Activated naive CD8-positive, alpha-beta T cell treated with anti-CD3 and anti-CD28 coated beads, Interleukin-2, amount 50 U/mL, for 24 hours (primary cell): ENCODE results near the gene SRBD1.
A peak's percentile ranks its signal among the peaks of the same experiment; 100 is the strongest.

Experiments
- ATAC-seq: fragments of 150-1000 bp; cut with Tn5 transposase; one replicate; pipeline ENCODE4 v1.10.0; 2021
- DNase-seq: peaks from one replicate; pipeline ENCODE4 v3.0.0; 2021
- H3K27ac Mint-ChIP-seq: one replicate; pipeline ENCODE4 v1.8.0; 2021; ENCODE audit warnings: mild to moderate bottlenecking, mixed read lengths
- H3K27me3 Mint-ChIP-seq: one replicate; pipeline ENCODE4 v1.8.0; 2021; ENCODE audit warnings: mixed read lengths
- H3K36me3 Mint-ChIP-seq: one replicate; pipeline ENCODE4 v1.8.0; 2021; ENCODE audit warnings: low read depth, mixed read lengths
- H3K4me1 Mint-ChIP-seq: one replicate; pipeline ENCODE4 v1.8.0; 2021; ENCODE audit warnings: mixed read lengths
- H3K4me3 Mint-ChIP-seq: one replicate; pipeline ENCODE4 v1.8.0; 2021; ENCODE audit warnings: mild to moderate bottlenecking, moderate library complexity, mixed read lengths
- H3K9me3 Mint-ChIP-seq: one replicate; pipeline ENCODE4 v1.8.0; 2021; ENCODE audit warnings: mixed read lengths

Gene SRBD1

GRCh38 chr2:45611020-45611859, at the start of gene SRBD1:
SRBD1 (minus strand) TSS chr2:45611267; CDS start chr2:45605441, 5,826 bp downstream.
- peak within 1 kb of the TSS; percentile 95 for H3K27ac Mint-ChIP-seq
- peaks cover 29% of the 10 kb centered on the region for H3K4me1 Mint-ChIP-seq
- ATAC-seq, result peak; percentile 97
- H3K4me3 Mint-ChIP-seq, result peak within 1 kb of the TSS; percentile 95
- H3K9me3 Mint-ChIP-seq, result no peaks in the 10 kb centered on the region
- H3K36me3 Mint-ChIP-seq, result no peaks in the 10 kb centered on the region
- DNase-seq, result peak; percentile 98
- H3K27me3 Mint-ChIP-seq, result no peaks in the 10 kb centered on the region

- Mint-ChIP-seq H3K4me1 (peaks cover 31% of the 10 kb centered on the region), H3K36me3 (peaks cover 2% of the 10 kb centered on the region), H3K27ac (no peak overlapping the region), H3K4me3 (no peak overlapping the region), H3K9me3 (no peaks in the 10 kb centered on the region), H3K27me3 (peaks cover 6% of the 10 kb centered on the region)
- DNase-seq, result no peak
- no peak for ATAC-seq
Observed at GRCh38 chr2:45654250-45654649, 43.2 kb upstream of the SRBD1 start.

- peak overlapping the region; percentile 83 for H3K4me3 Mint-ChIP-seq
- H3K9me3 Mint-ChIP-seq, result no peaks in the 10 kb centered on the region
- peaks cover 32% of the 10 kb centered on the region for H3K4me1 Mint-ChIP-seq
- peaks cover 6% of the 10 kb centered on the region for H3K27me3 Mint-ChIP-seq
- H3K36me3 Mint-ChIP-seq, result peaks cover 2% of the 10 kb centered on the region
- ATAC-seq (no peak), DNase-seq (no peak)
- H3K27ac Mint-ChIP-seq, result no peak overlapping the region
Observed at GRCh38 chr2:45653122-45653913, 42.3 kb upstream of the SRBD1 start.

GRCh38 chr2:45652090-45653031, 41.3 kb upstream of the SRBD1 start:
- no peak for ATAC-seq
- H3K27me3 Mint-ChIP-seq, result peaks cover 6% of the 10 kb centered on the region
- H3K4me3 Mint-ChIP-seq, result peak overlapping the region; percentile 83
- no peaks in the 10 kb centered on the region for H3K9me3 Mint-ChIP-seq
- H3K36me3 Mint-ChIP-seq, result peaks cover 2% of the 10 kb centered on the region
- DNase-seq, result peak; percentile 34
- H3K27ac Mint-ChIP-seq, result peak overlapping the region; percentile 74
- H3K4me1 Mint-ChIP-seq, result peaks cover 32% of the 10 kb centered on the region

DNA sequence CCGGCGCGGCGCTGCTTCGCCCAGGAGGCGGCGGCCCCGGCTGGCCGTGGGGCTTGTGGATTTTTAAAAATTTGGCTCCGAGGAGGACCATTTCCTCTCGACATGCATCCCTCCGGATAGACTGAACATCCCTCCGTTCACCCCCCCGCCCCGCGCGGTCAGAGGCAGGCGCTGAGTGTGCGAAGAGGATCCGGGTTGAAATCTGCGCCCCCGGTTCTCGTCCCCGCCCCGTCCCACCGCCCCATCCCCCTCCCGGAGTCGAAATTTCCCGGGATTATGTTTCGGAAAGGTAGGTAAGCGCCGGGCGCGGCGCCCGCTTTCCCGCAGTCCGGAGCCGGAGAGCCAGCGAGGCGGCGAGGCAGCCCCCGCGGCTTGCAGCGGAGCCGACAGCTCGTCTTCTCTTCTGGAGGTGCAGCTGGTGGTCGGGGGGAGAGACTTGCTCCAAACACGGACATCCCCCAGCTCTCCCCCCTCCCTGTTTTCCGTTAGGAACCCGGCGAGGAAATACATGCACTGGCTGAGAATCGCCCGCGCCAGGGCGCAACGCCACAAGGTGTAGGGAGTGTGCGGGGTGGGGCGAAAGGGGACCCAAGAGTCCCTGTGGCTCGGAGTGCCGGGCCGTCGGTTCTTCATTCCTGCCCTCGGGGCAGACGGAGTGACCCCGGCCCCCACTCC, 40.5 kb upstream of the SRBD1 start, which contains the start of gene PRKCE:
PRKCE (plus strand) TSS at position 261 of the 675 bp plus-strand sequence.
- Mint-ChIP-seq H3K27me3 (peaks cover 6% of the 10 kb centered on the region), H3K27ac (peak within 1 kb of the TSS; percentile 98), H3K4me1 (peaks cover 32% of the 10 kb centered on the region), H3K36me3 (peaks cover 2% of the 10 kb centered on the region), H3K9me3 (no peaks in the 10 kb centered on the region), H3K4me3 (peak within 1 kb of the TSS; percentile 99)
- ATAC-seq, result peak; percentile 12
- DNase-seq, result peak; percentile 59

- Mint-ChIP-seq H3K4me1 (peaks cover 32% of the 10 kb centered on the region), H3K9me3 (no peaks in the 10 kb centered on the region), H3K4me3 (peak overlapping the region; percentile 99), H3K36me3 (peaks cover 2% of the 10 kb centered on the region), H3K27ac (peak overlapping the region; percentile 98), H3K27me3 (peaks cover 6% of the 10 kb centered on the region)
- ATAC-seq (peak; percentile 88), DNase-seq (peak; percentile 87)
Observed at GRCh38 chr2:45650851-45651414, 39.9 kb upstream of the SRBD1 start.

DNA sequence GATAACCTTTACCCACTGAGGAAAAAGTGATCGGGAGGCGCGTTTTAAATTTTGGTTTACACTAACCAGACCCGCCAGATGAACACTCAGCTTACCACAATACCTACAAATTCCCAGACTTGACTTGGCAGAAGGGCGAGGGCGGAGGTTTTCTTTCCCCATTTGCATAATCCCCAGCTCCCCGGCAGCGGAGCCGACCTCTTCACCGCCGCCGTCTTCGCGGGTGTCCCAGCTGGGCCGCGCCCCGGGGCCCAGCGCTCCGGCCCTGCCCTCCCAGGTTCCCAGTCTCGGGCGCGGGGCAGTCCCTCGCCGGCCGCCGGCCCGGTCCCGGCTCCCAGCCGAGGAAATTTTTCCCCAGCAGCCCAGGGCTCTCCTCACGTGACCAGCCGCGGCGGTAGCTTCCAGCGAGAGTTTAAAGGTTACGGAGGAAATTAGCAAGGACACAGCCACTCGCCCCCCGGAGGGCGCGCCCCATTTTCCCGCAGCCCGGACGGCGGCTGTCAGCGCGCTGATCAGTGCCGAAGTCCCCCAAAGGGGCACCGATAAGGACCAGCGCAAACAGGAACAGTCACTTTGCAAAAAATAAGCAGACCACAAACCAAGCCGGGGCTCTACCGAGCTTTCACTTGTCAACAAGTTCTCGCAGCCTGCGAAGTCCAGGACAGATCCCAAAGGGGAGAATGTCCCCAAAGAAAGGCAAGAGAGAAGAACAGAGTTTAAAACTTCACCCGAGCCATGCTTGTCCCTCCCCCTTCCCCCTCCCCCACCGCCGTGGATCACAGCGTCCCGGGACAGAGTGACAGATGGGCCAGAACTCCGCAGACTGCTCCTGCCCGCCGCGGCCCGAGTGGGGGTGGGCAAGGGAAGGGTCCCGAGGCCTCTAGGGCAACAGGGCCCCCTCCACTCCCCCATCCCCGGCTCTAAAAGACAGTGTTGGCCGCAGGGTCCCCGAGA, 39.1 kb upstream of the SRBD1 start:
- peak; percentile 30 for ATAC-seq
- DNase-seq, result peak; percentile 61

GRCh38 chr2:45649462-45649857, 38.4 kb upstream of the SRBD1 start:
- Mint-ChIP-seq H3K4me1 (peaks cover 31% of the 10 kb centered on the region), H3K4me3 (peak overlapping the region; percentile 99), H3K9me3 (no peaks in the 10 kb centered on the region), H3K27ac (peak overlapping the region; percentile 18), H3K36me3 (peaks cover 2% of the 10 kb centered on the region), H3K27me3 (peaks cover 6% of the 10 kb centered on the region)
- no peak for DNase-seq
- ATAC-seq, result no peak

More for the DNA sequence above, 39.1 kb upstream of the SRBD1 start:
- Mint-ChIP-seq H3K36me3 (peaks cover 2% of the 10 kb centered on the region), H3K9me3 (no peaks in the 10 kb centered on the region), H3K27ac (peak overlapping the region; percentile 82), H3K27me3 (peaks cover 6% of the 10 kb centered on the region), H3K4me3 (peak overlapping the region; percentile 99), H3K4me1 (peaks cover 32% of the 10 kb centered on the region)

GRCh38 chr2:45648636-45649035, 37.6 kb upstream of the SRBD1 start:
- H3K4me1 Mint-ChIP-seq, result peaks cover 24% of the 10 kb centered on the region
- no peaks in the 10 kb centered on the region for H3K9me3 Mint-ChIP-seq
- DNase-seq, result no peak
- no peak overlapping the region for H3K27ac Mint-ChIP-seq
- H3K4me3 Mint-ChIP-seq, result no peak overlapping the region
- no peak for ATAC-seq
- peaks cover 8% of the 10 kb centered on the region for H3K27me3 Mint-ChIP-seq
- peaks cover 2% of the 10 kb centered on the region for H3K36me3 Mint-ChIP-seq

DNA sequence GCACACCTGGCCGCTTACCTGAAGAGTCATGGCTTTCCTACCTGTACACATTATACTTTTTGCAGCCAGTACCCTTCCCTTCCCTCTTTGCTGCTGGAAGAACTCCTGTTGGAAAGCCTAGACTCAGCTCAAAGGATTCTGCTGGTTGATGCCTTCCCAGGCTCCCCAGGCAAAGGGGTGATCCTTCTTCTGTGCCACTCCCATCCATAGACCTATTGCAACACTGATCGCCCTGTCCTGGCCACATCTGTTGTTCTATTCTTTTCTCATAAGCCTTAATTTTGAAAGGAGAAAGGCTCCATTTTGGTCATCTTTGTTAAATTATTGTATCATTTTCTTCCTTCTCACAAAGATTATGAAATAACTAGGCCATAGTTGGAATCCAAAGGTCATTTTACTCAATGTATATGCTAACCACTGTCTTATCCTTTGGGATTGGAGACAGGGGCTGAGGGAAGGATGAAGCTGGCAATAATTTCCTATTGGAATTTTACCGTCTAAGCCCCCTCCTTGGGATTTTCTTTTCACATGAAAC, 37.0 kb upstream of the SRBD1 start:
- H3K4me3 Mint-ChIP-seq, result no peak overlapping the region
- no peak for ATAC-seq
- peaks cover 21% of the 10 kb centered on the region for H3K4me1 Mint-ChIP-seq
- peaks cover 11% of the 10 kb centered on the region for H3K27me3 Mint-ChIP-seq
- no peaks in the 10 kb centered on the region for H3K9me3 Mint-ChIP-seq
- H3K27ac Mint-ChIP-seq, result no peak overlapping the region
- H3K36me3 Mint-ChIP-seq, result peaks cover 2% of the 10 kb centered on the region
- DNase-seq, result no peak

- ATAC-seq, result no peak
- Mint-ChIP-seq H3K9me3 (no peaks in the 10 kb centered on the region), H3K27ac (no peak overlapping the region)
Observed at GRCh38 chr2:45647356-45647755, 36.3 kb upstream of the SRBD1 start.

DNA sequence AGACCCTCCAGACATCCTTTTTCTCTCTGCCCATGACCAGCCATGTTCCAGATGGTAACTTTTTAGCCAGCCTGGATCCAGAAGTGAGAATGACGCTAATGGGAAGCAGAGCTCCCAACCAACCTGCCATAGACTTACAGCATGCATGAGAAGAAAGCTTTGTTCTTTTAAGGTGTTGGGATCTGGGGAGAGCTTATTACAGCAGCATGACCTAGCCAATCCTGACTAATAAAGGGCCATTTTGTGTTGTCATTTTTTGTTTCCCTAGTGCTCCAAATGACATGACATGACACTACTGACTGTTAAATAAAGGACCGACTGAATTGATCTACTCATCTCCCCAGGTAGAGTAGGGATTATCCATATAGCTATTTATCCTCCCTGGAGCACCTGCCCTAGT, 35.2 kb upstream of the SRBD1 start:
- no peak overlapping the region for H3K4me3 Mint-ChIP-seq

More at GRCh38 chr2:45647356-45647755, 36.3 kb upstream of the SRBD1 start:
- H3K4me1 Mint-ChIP-seq, result peaks cover 14% of the 10 kb centered on the region
- peaks cover 10% of the 10 kb centered on the region for H3K27me3 Mint-ChIP-seq
- no peak for DNase-seq
- H3K36me3 Mint-ChIP-seq, result peaks cover 2% of the 10 kb centered on the region
- no peak overlapping the region for H3K4me3 Mint-ChIP-seq

More for the DNA sequence above, 35.2 kb upstream of the SRBD1 start:
- ATAC-seq (no peak), DNase-seq (no peak)
- Mint-ChIP-seq H3K4me1 (peaks cover 9% of the 10 kb centered on the region), H3K27me3 (peaks cover 17% of the 10 kb centered on the region), H3K27ac (no peak overlapping the region), H3K36me3 (peaks cover 2% of the 10 kb centered on the region), H3K9me3 (no peaks in the 10 kb centered on the region)
